H9 (cell line): ENCODE data around the gene OR6J1. TPM values are rescaled to one million over a fixed set of nuclear protein-coding genes. Genes with fewer than 3 reads are reported as not detected.

Source experiments
- DNase-seq: peaks from one replicate; pipeline ENCODE4 v3.0.0-alpha.2; 2017
- H2AFZ ChIP-seq: one replicate; pipeline ENCODE4 v1.6.1; 2013; ENCODE audit warnings: mild to moderate bottlenecking, low read length, control low read depth, moderate library complexity
- H2AK5ac ChIP-seq: 2 replicates; pipeline ENCODE4 v1.6.1; 2013; ENCODE audit warnings: low read length, control low read depth, mixed read lengths; ENCODE audit not compliant: insufficient read length
- H2BK120ac ChIP-seq: one replicate; pipeline ENCODE4 v1.6.1; 2013; ENCODE audit warnings: low read depth, mild to moderate bottlenecking, low read length, control low read depth, inconsistent platforms; ENCODE audit not compliant: poor library complexity, severe bottlenecking
- H2BK12ac ChIP-seq: 2 replicates; pipeline ENCODE4 v1.6.1; 2013; ENCODE audit warnings: low read length, control low read depth, mixed read lengths, low read depth; ENCODE audit not compliant: insufficient read length
- H2BK15ac ChIP-seq: 2 replicates; pipeline ENCODE4 v1.6.1; 2013; ENCODE audit warnings: low read depth, low read length, control low read depth
- H2BK20ac ChIP-seq: one replicate; pipeline ENCODE4 v1.6.1; 2013; ENCODE audit warnings: low read depth, mild to moderate bottlenecking, low read length, control low read depth, inconsistent platforms; ENCODE audit not compliant: poor library complexity, severe bottlenecking
- H2BK5ac ChIP-seq: 2 replicates; pipeline ENCODE4 v1.6.1; 2013; ENCODE audit warnings: low read length, control low read depth, mixed read lengths; ENCODE audit not compliant: insufficient read length
- H3K14ac ChIP-seq: 2 replicates; pipeline ENCODE4 v1.6.1; 2013; ENCODE audit warnings: low read length, control low read depth; ENCODE audit not compliant: insufficient read depth
- H3K18ac ChIP-seq: 2 replicates; pipeline ENCODE4 v1.6.1; 2013; ENCODE audit warnings: low read depth, mild to moderate bottlenecking, mixed read lengths, low read length, control low read depth; ENCODE audit not compliant: insufficient read length
- H3K23ac ChIP-seq: 2 replicates; pipeline ENCODE4 v1.6.1; 2013; ENCODE audit warnings: low read length, control low read depth, mixed read lengths, low read depth; ENCODE audit not compliant: insufficient read length
- H3K23me2 ChIP-seq: 2 replicates; pipeline ENCODE4 v1.6.1; 2013; ENCODE audit warnings: low read depth, mild to moderate bottlenecking, mixed read lengths, low read length, control low read depth; ENCODE audit not compliant: insufficient read length, poor library complexity, severe bottlenecking
- H3K27ac ChIP-seq: 2 replicates; pipeline ENCODE4 v1.5.1; 2013; ENCODE audit warnings: low read length, control low read depth, mixed read lengths, low read depth; ENCODE audit not compliant: insufficient read length
- H3K27me3 ChIP-seq: 2 replicates; pipeline ENCODE4 v1.6.1; 2013; ENCODE audit warnings: low read length, control low read depth, inconsistent platforms; ENCODE audit not compliant: insufficient read depth
- H3K4ac ChIP-seq: 2 replicates; pipeline ENCODE4 v1.6.1; 2013; ENCODE audit warnings: low read depth, mild to moderate bottlenecking, control low read depth, inconsistent platforms, low read length, moderate library complexity
- H3K4me1 ChIP-seq: 2 replicates; pipeline ENCODE4 v1.6.1; 2013; ENCODE audit warnings: low read length, control low read depth, inconsistent platforms; ENCODE audit not compliant: insufficient read depth
- H3K4me2 ChIP-seq: 2 replicates; pipeline ENCODE4 v1.6.1; 2013; ENCODE audit warnings: low read length, control low read depth, mixed read lengths; ENCODE audit not compliant: insufficient read length, insufficient read depth
- H3K56ac ChIP-seq: 2 replicates; pipeline ENCODE4 v1.6.1; 2013; ENCODE audit warnings: low read depth, mild to moderate bottlenecking, mixed read lengths, low read length, control low read depth; ENCODE audit not compliant: insufficient read length
- H3K79me1 ChIP-seq: 2 replicates; pipeline ENCODE4 v1.6.1; 2013; ENCODE audit warnings: low read depth, mild to moderate bottlenecking, moderate library complexity, low read length, control low read depth, inconsistent platforms; ENCODE audit not compliant: insufficient read depth, poor library complexity, severe bottlenecking
- H3K79me2 ChIP-seq: 2 replicates; pipeline ENCODE4 v1.6.1; 2013; ENCODE audit warnings: low read length, control low read depth, inconsistent platforms; ENCODE audit not compliant: insufficient read depth
- H3K9ac ChIP-seq: 2 replicates; pipeline ENCODE4 v1.6.1; 2013; ENCODE audit warnings: low read length, control low read depth, mixed read lengths; ENCODE audit not compliant: insufficient read length; ENCODE audit errors: extremely low read depth
- H3K9me3 ChIP-seq: one replicate; pipeline ENCODE4 v1.6.1; 2013; ENCODE audit warnings: low read depth, low read length, inconsistent platforms; ENCODE audit not compliant: control insufficient read depth
- H3T11ph ChIP-seq: one replicate; pipeline ENCODE4 v1.6.1; 2013; ENCODE audit warnings: mild to moderate bottlenecking, low read length, control low read depth, inconsistent platforms
- H4K20me1 ChIP-seq: one replicate; pipeline ENCODE4 v1.6.1; 2013; ENCODE audit not compliant: control insufficient read depth, insufficient read length, insufficient read depth
- H4K5ac ChIP-seq: 2 replicates; pipeline ENCODE4 v1.6.1; 2013; ENCODE audit warnings: low read depth, mild to moderate bottlenecking, mixed read lengths, low read length, control low read depth; ENCODE audit not compliant: insufficient read length
- H4K8ac ChIP-seq: replicated peaks from 2 replicates; pipeline ENCODE4 v1.6.1; 2013; ENCODE audit warnings: low read length, control low read depth, mixed read lengths, low read depth; ENCODE audit not compliant: insufficient read length
- H4K91ac ChIP-seq: 2 replicates; pipeline ENCODE4 v1.6.1; 2013; ENCODE audit warnings: low read depth, mild to moderate bottlenecking, moderate library complexity, mixed read lengths, low read length, control low read depth; ENCODE audit not compliant: insufficient read length
- H3K27ac Mint-ChIP-seq, 3 experiments: 2 replicates in 2 of 3; 3 replicates in 1 of 3; pipeline ENCODE4 v1.8.0; 2020 to 2021; ENCODE audit warnings: mixed read lengths in 3 of 3, mild to moderate bottlenecking in 1 of 3, moderate library complexity in 1 of 3
- H3K27me3 Mint-ChIP-seq: 2 replicates; pipeline ENCODE4 v1.8.0; 2021; ENCODE audit warnings: low read depth, mild to moderate bottlenecking, moderate library complexity, mixed read lengths
- H3K36me3 Mint-ChIP-seq, 3 experiments: 2 replicates in 2 of 3; 3 replicates in 1 of 3; pipeline ENCODE4 v1.8.0; 2020 to 2021; ENCODE audit warnings: low read depth in 3 of 3, mixed read lengths in 3 of 3; ENCODE audit not compliant: insufficient read depth in 1 of 3
- H3K4me1 Mint-ChIP-seq, 2 experiments: 2 replicates each; pipeline ENCODE4 v1.8.0; 2020; ENCODE audit warnings: mixed read lengths in 2 of 2
- H3K4me3 Mint-ChIP-seq, 2 experiments: 2 replicates in 1 of 2; 3 replicates in 1 of 2; pipeline ENCODE4 v1.8.0; 2020 to 2021; ENCODE audit warnings: mild to moderate bottlenecking in 2 of 2, mixed read lengths in 2 of 2, moderate library complexity in 1 of 2
- H3K9me3 Mint-ChIP-seq, 2 experiments: 2 replicates in 1 of 2; 3 replicates in 1 of 2; pipeline ENCODE4 v1.8.0; 2020; ENCODE audit warnings: mild to moderate bottlenecking in 2 of 2, mixed read lengths in 2 of 2, moderate library complexity in 1 of 2
- CTCF ChIP-seq: fragments of 200-600 bp; sonication (generic); conservative IDR thresholded peaks from 3 replicates; pipeline ENCODE4 v1.8.0; 2021; ENCODE audit warnings: antibody characterized with exemption, mild to moderate bottlenecking
- WGBS: extraction: QIAGEN DNeasy Blood & Tissue Kit; methylation state at CpG from one replicate; pipeline ENCODE4 v1.1.7; 2013; ENCODE audit warnings: missing lambda C conversion rate, low lambda C conversion rate, mixed read lengths; ENCODE audit not compliant: insufficient read length; ENCODE audit errors: extremely low coverage; 5-methylcytosine and 5-hydroxymethylcytosine counted together
- total RNA-seq: library from RNA; stranded (reverse); gene quantifications from 2 replicates; pipeline ENCODE4 v1.2.1, GENCODE V29; 2021

Gene OR6J1
- total RNA-seq, 1 experiment from 2014 or later = not detected

- Histone ChIP-seq H3K4me1 (no peaks in the 10 kb centered on the region; the same call in 1 of the 2 replicates), H3K9me3 (no peaks in the 10 kb centered on the region), H3K56ac (no peak overlapping the region), H3K9ac (no peak overlapping the region), H2BK5ac (no peak overlapping the region), H2BK15ac (no peak overlapping the region), H3K79me1 (no peaks in the 10 kb centered on the region), H3K23ac (no peak overlapping the region), H3K4me2 (no peak overlapping the region), H3K14ac (no peak overlapping the region), H2AFZ (no peak overlapping the region), H3K27ac (no peak overlapping the region), H3K27me3 (no peaks in the 10 kb centered on the region), H4K91ac (no peak overlapping the region), H3K18ac (no peak overlapping the region), H4K8ac (no peak overlapping the region), H2AK5ac (no peak overlapping the region), H4K5ac (no peak overlapping the region), H3K23me2 (peaks cover 13% of the 10 kb centered on the region), H2BK120ac (no peak overlapping the region), H3K79me2 (peaks cover 5% of the 10 kb centered on the region; the same call in 1 of the 2 replicates), H2BK12ac (no peak overlapping the region), H2BK20ac (no peak overlapping the region), H3T11ph (no peak overlapping the region), H3K4ac (no peak overlapping the region), H4K20me1 (no peaks in the 10 kb centered on the region)
- no CpG with 5 or more reads among the region's 3 CpGs for WGBS
- Mint-ChIP-seq H3K9me3 (no peaks in the 10 kb centered on the region; a peak in 1 of 5 replicates), H3K27me3 (peaks cover 1% of the 10 kb centered on the region; the same call in 1 of the 2 replicates), H3K36me3 (no peaks in the 10 kb centered on the region; a peak in 1 of 7 replicates), H3K4me1 (peaks cover 22 to 35% of the 10 kb centered on the region in 2 experiments), H3K4me3 (no peak overlapping the region), H3K27ac (peak overlapping the region in 1 of 3 experiments; percentile 42; a peak in 3 of 7 replicates)
- TF ChIP-seq CTCF = no peak
- no peak for DNase-seq
Observed at GRCh38 chr14:22593189-22593588, 51.0 kb downstream of the OR6J1 start.
